Epithelial cell of proximal tubule (primary cell): ENCODE results near the gene COX8C. TPM values are rescaled to one million over a fixed set of nuclear protein-coding genes. Genes with fewer than 3 reads are reported as not detected.
"Not testable (repeated sequence)": the region's sequence is repeated elsewhere in the genome, so short reads cannot be mapped to it uniquely, and the experiment has no call there.

ENCODE experiments used
- DNase-seq: peaks from one replicate; pipeline ENCODE4 v3.0.0-alpha.2; 2011; ENCODE audit warnings: low read depth
- H3K4me3 ChIP-seq: 2 replicates; pipeline ENCODE4 v1.5.1; 2011; ENCODE audit warnings: low read depth, mild to moderate bottlenecking, low read length
- total RNA-seq: library from RNA; depleted of rRNA; stranded (reverse); fragments of >200 nt; gene quantifications from 2 replicates; pipeline ENCODE4 v1.2.3, GENCODE V29; 2015
- TF ChIP-seq, protein P1 (sequence below): conservative IDR thresholded peaks from 2 replicates; pipeline ENCODE4 v1.5.1; 2012; ENCODE audit warnings: low read depth, mild to moderate bottlenecking, low read length

COX8C gene
- total RNA-seq, 1 donor from 2014 or later = not detected

DNA sequence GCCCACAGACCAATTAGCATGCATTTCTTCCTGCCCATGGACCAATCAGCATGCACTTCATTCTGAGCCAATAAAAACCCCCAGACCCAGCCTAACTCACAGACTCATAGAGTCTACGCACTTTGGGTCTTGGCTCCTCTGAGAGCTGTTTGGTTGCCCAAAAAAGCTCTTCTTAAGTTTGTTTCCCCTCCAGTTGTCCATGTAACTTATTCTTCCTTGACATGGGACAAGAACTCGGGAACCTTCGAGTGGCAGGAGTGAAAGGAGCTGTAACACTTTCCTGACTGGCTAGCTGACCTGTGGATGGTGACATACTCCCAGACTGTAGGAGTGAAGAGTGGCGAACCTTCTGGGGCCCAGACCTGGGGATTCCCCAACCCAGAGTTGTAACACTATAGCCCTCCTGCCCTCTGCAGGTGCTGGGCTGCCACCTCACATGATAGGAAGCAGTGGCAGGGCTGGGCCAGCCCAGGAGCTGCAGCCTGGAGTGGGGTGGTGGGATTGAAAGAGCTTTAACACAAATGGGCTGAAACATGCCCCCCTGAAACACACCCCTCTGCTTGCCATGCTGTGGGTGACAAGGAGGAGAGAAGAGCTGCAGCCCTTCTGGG lies 9.7 kb upstream of the COX8C start:
- H3K4me3 ChIP-seq = no peak overlapping the region
- DNase-seq = no peak
- TF ChIP-seq, protein P1, sequence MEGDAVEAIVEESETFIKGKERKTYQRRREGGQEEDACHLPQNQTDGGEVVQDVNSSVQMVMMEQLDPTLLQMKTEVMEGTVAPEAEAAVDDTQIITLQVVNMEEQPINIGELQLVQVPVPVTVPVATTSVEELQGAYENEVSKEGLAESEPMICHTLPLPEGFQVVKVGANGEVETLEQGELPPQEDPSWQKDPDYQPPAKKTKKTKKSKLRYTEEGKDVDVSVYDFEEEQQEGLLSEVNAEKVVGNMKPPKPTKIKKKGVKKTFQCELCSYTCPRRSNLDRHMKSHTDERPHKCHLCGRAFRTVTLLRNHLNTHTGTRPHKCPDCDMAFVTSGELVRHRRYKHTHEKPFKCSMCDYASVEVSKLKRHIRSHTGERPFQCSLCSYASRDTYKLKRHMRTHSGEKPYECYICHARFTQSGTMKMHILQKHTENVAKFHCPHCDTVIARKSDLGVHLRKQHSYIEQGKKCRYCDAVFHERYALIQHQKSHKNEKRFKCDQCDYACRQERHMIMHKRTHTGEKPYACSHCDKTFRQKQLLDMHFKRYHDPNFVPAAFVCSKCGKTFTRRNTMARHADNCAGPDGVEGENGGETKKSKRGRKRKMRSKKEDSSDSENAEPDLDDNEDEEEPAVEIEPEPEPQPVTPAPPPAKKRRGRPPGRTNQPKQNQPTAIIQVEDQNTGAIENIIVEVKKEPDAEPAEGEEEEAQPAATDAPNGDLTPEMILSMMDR = no peak

DNA sequence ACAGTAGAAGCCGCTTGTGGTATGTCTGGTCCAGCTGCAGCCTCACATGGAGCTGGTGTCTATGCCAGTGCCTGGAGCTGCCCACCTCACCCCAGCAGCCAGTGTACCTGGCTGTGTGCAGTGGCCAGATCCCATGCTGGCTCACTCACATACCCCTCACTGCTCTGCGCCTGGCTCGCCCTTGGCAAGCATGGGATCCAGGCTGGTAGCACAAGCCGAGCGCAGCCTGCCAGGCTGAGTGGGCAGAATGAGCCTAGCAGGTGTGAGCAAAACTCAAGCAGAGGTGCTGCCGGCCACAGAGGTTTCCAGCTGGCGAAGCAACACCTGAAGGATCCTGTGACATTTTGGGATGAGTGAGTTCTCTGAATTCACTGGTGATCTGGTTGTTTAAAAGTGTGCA lies 9.1 kb upstream of the COX8C start:
- DNase-seq = no peak
- H3K4me3 ChIP-seq = no peak overlapping the region
- TF ChIP-seq, protein P1 = no peak

DNA sequence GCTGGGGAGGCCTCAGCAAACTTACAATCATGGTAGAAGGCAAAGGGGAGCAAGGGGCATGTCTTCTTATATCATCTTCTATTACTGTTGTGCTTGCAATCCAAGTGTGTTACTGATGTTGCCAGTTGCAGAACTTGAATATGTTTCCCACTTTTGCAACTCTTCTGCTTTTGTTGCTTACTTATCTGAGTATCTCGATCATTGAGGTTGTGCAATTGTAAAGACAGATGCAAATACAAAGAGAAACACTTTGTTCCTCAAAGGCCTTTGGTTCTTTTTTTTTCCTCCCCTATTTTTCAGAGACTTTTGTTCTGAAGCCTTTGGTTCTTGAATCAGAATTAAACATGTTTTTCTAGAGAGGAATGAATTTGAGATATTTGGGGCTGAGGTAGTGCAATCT lies 3.7 kb upstream of the COX8C start:
- no peak for DNase-seq
- no peak overlapping the region for H3K4me3 ChIP-seq
- TF ChIP-seq, protein P1 = no peak

DNA sequence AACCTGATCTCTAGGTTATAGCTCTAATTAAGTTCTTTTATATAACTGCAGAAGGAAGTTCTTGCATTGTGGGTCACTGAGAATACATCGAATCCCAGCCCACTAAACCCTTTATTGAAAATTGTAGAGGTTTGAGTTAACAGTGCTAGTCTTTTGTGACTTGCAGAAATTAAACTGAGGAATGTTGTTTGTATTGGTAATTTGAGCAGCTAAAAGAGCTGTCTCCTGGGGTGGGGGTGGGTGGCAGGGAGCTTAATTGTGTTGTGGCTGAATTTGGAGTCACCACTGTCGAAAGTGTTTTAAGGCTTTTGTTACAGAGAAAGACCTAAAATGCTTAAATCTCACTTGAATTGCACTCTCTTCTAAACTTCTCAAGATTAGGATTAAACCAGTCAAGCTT lies 3.2 kb upstream of the COX8C start:
- TF ChIP-seq, protein P1 = no peak
- DNase-seq = no peak
- H3K4me3 ChIP-seq = no peak overlapping the region

DNA sequence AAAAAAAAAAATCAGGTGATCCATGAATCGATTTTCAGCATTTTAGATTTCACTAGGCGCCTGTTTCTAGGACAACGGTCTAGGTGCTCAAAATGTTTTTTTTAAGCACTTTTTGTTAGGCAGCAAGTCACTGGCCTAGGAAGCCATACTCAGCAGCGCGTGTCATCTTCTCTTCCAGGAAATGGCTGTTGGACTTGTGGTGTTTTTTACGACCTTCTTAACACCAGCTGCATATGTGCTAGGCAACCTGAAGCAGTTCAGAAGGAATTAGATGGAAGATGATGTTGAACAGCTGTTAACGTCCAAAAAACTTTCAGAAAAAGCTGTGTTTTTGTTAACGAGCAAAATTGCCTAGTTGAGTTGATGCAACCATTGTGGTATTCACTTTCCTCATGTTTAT lies 868 bp downstream of the COX8C start:
- H3K4me3 ChIP-seq = no peak overlapping the region
- TF ChIP-seq, protein P1 = no peak
- DNase-seq = no peak

DNA sequence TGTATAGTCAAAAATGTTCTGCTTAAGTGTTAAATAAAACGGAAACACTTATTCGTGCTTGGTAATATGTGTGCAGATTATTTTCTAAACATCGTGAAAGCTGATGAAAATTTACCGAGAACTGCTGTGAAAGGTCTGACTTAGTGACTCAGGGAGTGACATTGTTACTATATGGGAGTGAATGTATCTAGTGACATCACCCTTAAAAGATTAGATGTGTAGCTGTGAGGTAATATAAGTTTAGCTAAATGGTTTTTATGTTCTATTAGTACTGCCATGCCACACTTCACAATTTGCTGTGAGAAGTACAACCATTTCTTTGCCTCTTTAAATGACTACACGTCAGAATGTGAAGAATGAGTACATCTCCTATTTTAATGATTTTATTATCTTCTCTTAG lies 1.3 kb downstream of the COX8C start:
- H3K4me3 ChIP-seq = no peak overlapping the region
- TF ChIP-seq, protein P1 = no peak
- no peak for DNase-seq

DNA sequence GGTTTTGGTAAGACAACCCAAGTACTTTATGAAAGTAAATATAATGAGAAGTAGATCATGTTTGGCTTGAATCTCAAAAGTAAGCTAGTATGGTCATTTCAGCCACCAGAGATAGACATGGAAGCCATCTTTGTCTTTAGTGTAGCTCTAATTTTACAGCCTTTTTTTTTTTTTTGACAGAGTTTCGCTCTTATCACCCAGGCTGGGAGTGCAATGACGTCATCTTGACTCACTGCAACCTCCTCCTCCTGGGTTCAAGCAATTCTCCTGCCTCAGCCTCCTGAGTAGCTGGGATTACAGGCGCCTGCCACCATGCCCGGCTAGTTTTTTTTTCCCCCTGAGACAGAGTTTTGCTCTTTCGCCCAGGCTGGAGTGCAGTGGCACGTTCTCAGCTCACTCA lies 7.9 kb downstream of the COX8C start:
- not testable (repeated sequence) for H3K4me3 ChIP-seq, DNase-seq
